NCI-H524 (cell line): ENCODE data around the gene DGKB.

ENCODE experiments used
- DNase-seq, 2 experiments: peaks; one replicate each; lab custom pipeline; 2025; lab: John Stamatoyannopoulos, UW

DGKB gene

GRCh38 chr7:14209896-14210484 is 692.6 kb downstream of the DGKB start:
- DNase-seq, result peak; percentile 21 to 81

- no peak for DNase-seq
These were observed 694.8 kb downstream of the DGKB start for GRCh38 chr7:14207711-14208110.

GRCh38 chr7:14207138-14207537 is 695.4 kb downstream of the DGKB start:
- DNase-seq, result no peak

- no peak for DNase-seq
These were observed 696.4 kb downstream of the DGKB start for GRCh38 chr7:14206121-14206520.

- no peak for DNase-seq
These were observed 701.2 kb downstream of the DGKB start for GRCh38 chr7:14201353-14201752.

- DNase-seq, result no peak
These were observed 703.2 kb downstream of the DGKB start for GRCh38 chr7:14199336-14199735.

- DNase-seq, result no peak
These were observed 705.3 kb downstream of the DGKB start for GRCh38 chr7:14197280-14197679.

GRCh38 chr7:14196555-14196954 is 706.0 kb downstream of the DGKB start:
- DNase-seq, result no peak

GRCh38 chr7:14195871-14196270 is 706.7 kb downstream of the DGKB start:
- no peak for DNase-seq

GRCh38 chr7:14195079-14195478 is 707.5 kb downstream of the DGKB start:
- DNase-seq, result no peak

GRCh38 chr7:14191686-14192098 is 710.9 kb downstream of the DGKB start:
- no peak for DNase-seq

GRCh38 chr7:14184292-14184864 is 718.2 kb downstream of the DGKB start:
- DNase-seq, result no peak

- DNase-seq, result no peak
These were observed 722.8 kb downstream of the DGKB start for GRCh38 chr7:14179781-14180180.

- no peak for DNase-seq
These were observed 724.7 kb downstream of the DGKB start for GRCh38 chr7:14177876-14178275.

- no peak for DNase-seq
These were observed 731.7 kb downstream of the DGKB start for GRCh38 chr7:14170872-14171271.

- no peak for DNase-seq
These were observed 744.4 kb downstream of the DGKB start for GRCh38 chr7:14158111-14158510.

- DNase-seq, result no peak
These were observed 746.1 kb downstream of the DGKB start for GRCh38 chr7:14156436-14156835.

GRCh38 chr7:14148974-14149373 is 753.6 kb downstream of the DGKB start:
- no peak for DNase-seq

- DNase-seq, result no peak
These were observed 755.0 kb downstream of the DGKB start for GRCh38 chr7:14147532-14147931.

- no peak for DNase-seq
These were observed 758.0 kb downstream of the DGKB start for GRCh38 chr7:14144538-14144937.

GRCh38 chr7:14144109-14144508 is 758.4 kb downstream of the DGKB start:
- no peak for DNase-seq

GRCh38 chr7:14137676-14138075 is 764.9 kb downstream of the DGKB start:
- DNase-seq, result no peak

- DNase-seq, result no peak
These were observed 768.8 kb downstream of the DGKB start for GRCh38 chr7:14133752-14134151.

GRCh38 chr7:14125998-14126397 is 776.6 kb downstream of the DGKB start:
- no peak for DNase-seq
